Vagina (tissue), 2 donors: ENCODE measurements around the gene FTH1. TPM values are rescaled to one million over a fixed set of nuclear protein-coding genes. Genes with fewer than 3 reads are reported as not detected.

Experiments used
- DNase-seq, 2 donors: peaks; one replicate each; pipeline ENCODE4 v3.0.0-alpha.2; 2017; ENCODE audit errors: extremely low spot score in 2 of 2
- H3K27ac ChIP-seq: fragments of 200-600 bp; sonication (generic); one replicate; pipeline ENCODE4 v1.5.1; 2019
- H3K27me3 ChIP-seq: fragments of 200-600 bp; sonication (generic); one replicate; pipeline ENCODE4 v1.5.1; 2019
- H3K36me3 ChIP-seq, 2 donors: fragments of 200-600 bp; sonication (generic); one replicate each; pipeline ENCODE4 v1.5.1; 2017 to 2019
- H3K4me1 ChIP-seq: fragments of 200-600 bp; sonication (generic); one replicate; pipeline ENCODE4 v1.5.1; 2019
- H3K4me3 ChIP-seq, 2 donors: fragments of 200-600 bp; sonication (generic); 1 replicate in 1 of 2; 2 replicates in 1 of 2; pipeline ENCODE4 v1.5.1; 2016 to 2019
- H3K9me3 ChIP-seq: fragments of 200-600 bp; sonication (generic); one replicate; pipeline ENCODE4 v1.5.1; 2019
- POLR2A ChIP-seq, 2 donors: fragments of 450-650 bp; IDR thresholded peaks; one replicate each; pipeline ENCODE4 v1.6.1; 2017; ENCODE audit warnings: antibody characterized with exemption in 2 of 2, mild to moderate bottlenecking in 2 of 2, moderate library complexity in 2 of 2
- POLR2AphosphoS5 ChIP-seq, 2 donors: sonication (generic); formaldehyde crosslinking; IDR thresholded peaks; one replicate each; pipeline ENCODE4 v1.9.0; 2017; ENCODE audit warnings: antibody characterized with exemption in 2 of 2, mild to moderate bottlenecking in 2 of 2, low read depth in 1 of 2; ENCODE audit not compliant: insufficient read depth in 1 of 2
- intact Hi-C: fragments of 100-400 bp; cut with DNase I; formaldehyde crosslinking; loops from one replicate; pipeline ENCODE4 v1.15.1; 2023
- total RNA-seq: library from RNA; depleted of rRNA; stranded (reverse); fragments of >200 nt; gene quantifications from one replicate; pipeline ENCODE4 v1.2.3, GENCODE V29; 2016
- TF ChIP-seq, protein P1 (sequence below), 3 experiments: fragments of 450-650 bp in 2 of 3; fragments of 200-600 bp in 1 of 3; sonication (generic) in 1 of 3; IDR thresholded peaks; one replicate each; pipeline ENCODE4 v1.5.1; 2017 to 2019; ENCODE audit warnings: antibody characterized with exemption in 3 of 3, mild to moderate bottlenecking in 2 of 3, moderate library complexity in 2 of 3

FTH1 gene
- total RNA-seq, 1 donor from 2014 or later, result 2,421 TPM

DNA sequence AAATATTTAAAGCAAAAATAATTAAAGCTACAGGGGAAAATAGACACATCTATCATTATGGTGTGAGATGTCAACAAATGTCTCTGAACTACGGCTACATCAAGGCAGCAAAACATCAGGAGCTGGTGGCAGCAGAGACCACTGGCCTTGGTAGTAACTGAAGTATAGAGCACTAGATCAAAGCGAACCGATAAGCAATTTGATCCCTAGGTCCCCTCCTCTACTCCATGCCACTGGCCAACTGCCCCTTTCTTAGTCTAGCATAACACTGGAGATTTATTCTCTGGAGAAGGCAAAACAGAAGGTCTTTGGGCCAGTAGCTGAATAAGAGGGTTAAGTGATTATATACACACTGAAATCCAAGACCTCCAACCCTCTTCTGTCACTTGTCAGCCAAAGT lies 36.5 kb downstream of the FTH1 start:
- no peak overlapping the region for H3K4me3 ChIP-seq
- no peaks in the 10 kb centered on the region for H3K27me3 ChIP-seq
- no peaks in the 10 kb centered on the region for H3K4me1 ChIP-seq
- intact Hi-C loops, result no loop called here
- no peak for TF ChIP-seq POLR2AphosphoS5 (IDR thresholded peaks at IDR 0.05; ENCODE audit: insufficient read depth in 1 of 2, low read depth in 1 of 2)
- TF ChIP-seq POLR2A (IDR thresholded peaks at IDR 0.05), result no peak
- no peak overlapping the region for H3K27ac ChIP-seq
- DNase-seq, result no peak
- H3K36me3 ChIP-seq, result no peaks in the 10 kb centered on the region
- no peaks in the 10 kb centered on the region for H3K9me3 ChIP-seq

DNA sequence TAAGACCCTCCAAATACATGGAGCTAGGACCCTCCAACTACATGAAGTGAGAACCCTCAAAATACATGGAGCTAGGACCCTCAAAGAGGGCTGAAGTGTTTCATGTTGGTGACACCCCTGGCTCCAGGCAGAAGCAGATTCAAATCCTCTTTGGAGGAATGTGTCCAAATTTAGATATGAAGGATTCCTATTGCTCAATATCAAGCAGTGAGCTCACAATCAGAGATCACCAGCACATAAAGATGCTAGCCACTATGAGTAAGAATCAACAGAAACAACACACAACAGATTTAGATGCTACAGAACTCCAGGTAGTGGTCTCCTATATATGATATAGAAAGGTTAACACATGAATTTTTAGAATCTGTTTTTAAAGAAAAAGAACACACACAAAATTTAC lies 38.8 kb downstream of the FTH1 start:
- intact Hi-C loops, result no loop called here
- no peaks in the 10 kb centered on the region for H3K9me3 ChIP-seq
- no peaks in the 10 kb centered on the region for H3K27me3 ChIP-seq
- peaks cover 11% of the 10 kb centered on the region for H3K4me1 ChIP-seq
- H3K36me3 ChIP-seq, result no peaks in the 10 kb centered on the region
- DNase-seq, result no peak
- TF ChIP-seq, protein P1, sequence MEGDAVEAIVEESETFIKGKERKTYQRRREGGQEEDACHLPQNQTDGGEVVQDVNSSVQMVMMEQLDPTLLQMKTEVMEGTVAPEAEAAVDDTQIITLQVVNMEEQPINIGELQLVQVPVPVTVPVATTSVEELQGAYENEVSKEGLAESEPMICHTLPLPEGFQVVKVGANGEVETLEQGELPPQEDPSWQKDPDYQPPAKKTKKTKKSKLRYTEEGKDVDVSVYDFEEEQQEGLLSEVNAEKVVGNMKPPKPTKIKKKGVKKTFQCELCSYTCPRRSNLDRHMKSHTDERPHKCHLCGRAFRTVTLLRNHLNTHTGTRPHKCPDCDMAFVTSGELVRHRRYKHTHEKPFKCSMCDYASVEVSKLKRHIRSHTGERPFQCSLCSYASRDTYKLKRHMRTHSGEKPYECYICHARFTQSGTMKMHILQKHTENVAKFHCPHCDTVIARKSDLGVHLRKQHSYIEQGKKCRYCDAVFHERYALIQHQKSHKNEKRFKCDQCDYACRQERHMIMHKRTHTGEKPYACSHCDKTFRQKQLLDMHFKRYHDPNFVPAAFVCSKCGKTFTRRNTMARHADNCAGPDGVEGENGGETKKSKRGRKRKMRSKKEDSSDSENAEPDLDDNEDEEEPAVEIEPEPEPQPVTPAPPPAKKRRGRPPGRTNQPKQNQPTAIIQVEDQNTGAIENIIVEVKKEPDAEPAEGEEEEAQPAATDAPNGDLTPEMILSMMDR (IDR thresholded peaks at IDR 0.05), result no peak
- TF ChIP-seq POLR2AphosphoS5 (IDR thresholded peaks at IDR 0.05; ENCODE audit: insufficient read depth in 1 of 2, low read depth in 1 of 2) (no peak), POLR2A (IDR thresholded peaks at IDR 0.05) (no peak)
- H3K4me3 ChIP-seq, result no peak overlapping the region
- H3K27ac ChIP-seq, result no peak overlapping the region

DNA sequence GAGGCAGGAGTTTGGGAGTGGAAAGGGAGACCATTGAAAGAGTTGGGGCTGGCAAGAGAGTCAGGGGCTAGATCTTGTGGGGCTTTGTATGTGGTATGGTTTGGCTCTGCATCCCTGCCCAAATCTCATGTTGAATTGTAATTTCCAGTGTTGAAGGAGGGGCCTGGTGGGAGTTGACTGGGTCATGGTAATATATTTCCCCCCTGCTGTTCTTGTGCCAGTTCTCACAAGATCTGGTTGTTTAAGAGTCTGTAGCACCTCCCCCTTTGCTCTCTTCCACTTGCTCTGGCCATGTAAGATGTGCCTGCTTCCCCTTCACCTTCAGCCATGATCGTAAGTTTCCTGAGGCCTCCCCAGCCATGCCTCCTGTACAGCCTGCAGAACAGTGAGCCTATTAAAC lies 39.9 kb downstream of the FTH1 start:
- Histone ChIP-seq H3K27me3 (no peaks in the 10 kb centered on the region), H3K27ac (no peak overlapping the region), H3K4me1 (peaks cover 22% of the 10 kb centered on the region), H3K4me3 (no peak overlapping the region), H3K36me3 (no peaks in the 10 kb centered on the region), H3K9me3 (no peaks in the 10 kb centered on the region)
- TF ChIP-seq, protein P1 (IDR thresholded peaks at IDR 0.05), result no peak
- intact Hi-C loops, result no loop called here
- DNase-seq, result no peak

DNA sequence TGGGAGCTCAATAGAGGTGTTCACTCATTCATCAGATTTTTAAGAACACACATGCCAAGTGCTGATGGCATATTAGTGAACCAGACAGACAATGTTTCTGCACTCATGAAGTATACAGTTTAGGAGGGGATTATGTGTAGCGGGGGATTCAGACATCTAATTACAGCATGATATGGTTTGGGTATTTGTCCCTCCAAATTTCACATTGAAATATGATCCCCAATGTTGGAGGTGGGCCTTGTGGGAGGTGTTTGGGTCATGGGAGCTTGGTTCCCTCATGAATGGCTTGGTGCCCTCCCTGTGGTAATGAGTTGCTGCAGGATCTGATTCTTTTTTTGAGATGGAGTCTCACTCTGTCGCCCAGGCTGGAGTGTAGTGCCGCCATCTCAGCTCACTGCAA lies 41.2 kb downstream of the FTH1 start:
- TF ChIP-seq, protein P1 (IDR thresholded peaks at IDR 0.05), result no peak
- no peak for TF ChIP-seq POLR2AphosphoS5 (IDR thresholded peaks at IDR 0.05; ENCODE audit: insufficient read depth in 1 of 2, low read depth in 1 of 2)
- Histone ChIP-seq H3K9me3 (no peaks in the 10 kb centered on the region), H3K4me1 (peaks cover 28% of the 10 kb centered on the region), H3K36me3 (no peaks in the 10 kb centered on the region), H3K27ac (no peak overlapping the region), H3K4me3 (no peak overlapping the region), H3K27me3 (no peaks in the 10 kb centered on the region)
- intact Hi-C loops, result no loop called here
- DNase-seq, result no peak

DNA sequence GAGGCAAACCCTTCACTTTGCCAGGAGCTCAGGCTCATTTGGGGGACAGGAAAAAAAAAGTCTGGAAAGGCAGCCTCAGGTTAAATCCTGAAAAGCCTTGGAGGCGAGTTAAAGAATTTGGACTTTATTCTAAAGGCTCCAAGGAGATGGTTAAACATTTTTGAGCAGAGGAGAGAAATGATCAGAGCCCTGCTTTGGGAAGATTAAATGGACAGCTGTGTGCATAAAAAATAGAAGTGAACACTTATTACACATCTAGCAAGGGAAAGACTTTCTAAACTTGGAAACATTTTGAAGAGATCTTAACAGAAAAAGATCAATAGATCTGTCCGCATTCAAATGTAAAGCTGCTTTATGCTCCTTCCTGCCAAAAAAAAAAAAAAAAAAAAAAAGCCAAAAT lies 41.7 kb downstream of the FTH1 start:
- no peak for DNase-seq
- no peaks in the 10 kb centered on the region for H3K27me3 ChIP-seq
- H3K36me3 ChIP-seq, result no peaks in the 10 kb centered on the region
- H3K27ac ChIP-seq, result no peak overlapping the region
- no peaks in the 10 kb centered on the region for H3K9me3 ChIP-seq
- peaks cover 28% of the 10 kb centered on the region for H3K4me1 ChIP-seq
- TF ChIP-seq POLR2A (IDR thresholded peaks at IDR 0.05) (no peak), POLR2AphosphoS5 (IDR thresholded peaks at IDR 0.05; ENCODE audit: insufficient read depth in 1 of 2, low read depth in 1 of 2) (no peak)
- TF ChIP-seq, protein P1 (IDR thresholded peaks at IDR 0.05), result no peak
- H3K4me3 ChIP-seq, result no peak overlapping the region
- intact Hi-C loops, result no loop called here

DNA sequence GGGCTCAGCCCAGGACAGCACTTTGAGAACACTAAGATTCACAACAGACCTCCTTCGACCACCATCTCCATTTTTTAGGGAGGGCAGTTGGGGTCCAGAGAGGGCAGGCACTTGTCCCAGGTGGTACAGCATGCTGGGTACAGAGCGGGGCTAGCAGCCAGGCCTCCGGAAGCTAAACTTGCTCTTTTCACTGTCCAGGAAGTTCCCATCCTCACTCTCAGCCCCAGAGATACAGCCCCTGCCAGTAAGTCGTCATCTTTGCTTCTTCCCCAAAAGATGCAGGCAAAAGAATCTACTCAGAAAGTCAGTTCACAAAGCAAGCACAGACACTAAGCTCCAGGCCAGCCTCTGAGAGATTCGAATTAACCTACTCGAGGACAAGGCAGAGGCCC lies 43.4 kb downstream of the FTH1 start:
- peak overlapping the region; percentile 94 for H3K27ac ChIP-seq
- no peaks in the 10 kb centered on the region for H3K36me3 ChIP-seq
- no peak for TF ChIP-seq POLR2AphosphoS5 (IDR thresholded peaks at IDR 0.05; ENCODE audit: insufficient read depth in 1 of 2, low read depth in 1 of 2)
- TF ChIP-seq, protein P1 (IDR thresholded peaks at IDR 0.05), result no peak
- no peak for TF ChIP-seq POLR2A (IDR thresholded peaks at IDR 0.05)
- peaks cover 41% of the 10 kb centered on the region for H3K4me1 ChIP-seq
- no peak for DNase-seq
- H3K27me3 ChIP-seq, result no peaks in the 10 kb centered on the region
- no peak overlapping the region for H3K4me3 ChIP-seq
- intact Hi-C loops, result no loop called here
- no peaks in the 10 kb centered on the region for H3K9me3 ChIP-seq
